GM18858 (cell line): ENCODE data around the gene CDK18.

Source experiments
- ATAC-seq: cut with Tn5 transposase; IDR thresholded peaks from one replicate; pipeline ENCODE4 v1.9.1; 2021; ENCODE audit not compliant: unreplicated experiment

The CDK18 gene

GRCh38 chr1:205521686-205522085 lies 17.2 kb downstream of the CDK18 start:
- no peak for ATAC-seq

GRCh38 chr1:205522692-205523091 lies 18.2 kb downstream of the CDK18 start:
- no peak for ATAC-seq

- ATAC-seq: no peak
These were observed 18.9 kb downstream of the CDK18 start for GRCh38 chr1:205523261-205523890.

GRCh38 chr1:205523891-205524793 lies 19.7 kb downstream of the CDK18 start:
- ATAC-seq: no peak

- no peak for ATAC-seq
These were observed 20.3 kb downstream of the CDK18 start for GRCh38 chr1:205524794-205525101.

GRCh38 chr1:205525495-205526285 lies 21.2 kb downstream of the CDK18 start:
- no peak for ATAC-seq

- no peak for ATAC-seq
These were observed 22.0 kb downstream of the CDK18 start for GRCh38 chr1:205526431-205526830.

- no peak for ATAC-seq
These were observed 23.5 kb downstream of the CDK18 start for GRCh38 chr1:205527931-205528330.

- ATAC-seq: no peak
These were observed 24.0 kb downstream of the CDK18 start for GRCh38 chr1:205528446-205528886.

GRCh38 chr1:205528887-205529825 lies 24.7 kb downstream of the CDK18 start:
- no peak for ATAC-seq

GRCh38 chr1:205530116-205530515 lies 25.6 kb downstream of the CDK18 start:
- ATAC-seq: no peak

- ATAC-seq: no peak
These were observed 26.9 kb downstream of the CDK18 start for GRCh38 chr1:205531191-205532025.

- no peak for ATAC-seq
These were observed 27.8 kb downstream of the CDK18 start for GRCh38 chr1:205532026-205532898.

- ATAC-seq: no peak
These were observed 28.7 kb downstream of the CDK18 start for GRCh38 chr1:205532996-205533735.

- ATAC-seq: no peak
These were observed 29.4 kb downstream of the CDK18 start for GRCh38 chr1:205533748-205534443.

GRCh38 chr1:205534444-205534985 lies 30.0 kb downstream of the CDK18 start:
- ATAC-seq: no peak

GRCh38 chr1:205535096-205535495 lies 30.6 kb downstream of the CDK18 start:
- no peak for ATAC-seq
